Stimulated activated CD8-positive, alpha-beta memory T cell treated with anti-CD3 and anti-CD28 coated beads, Interleukin-2, amount 100 ng/mL, for 48 hours (primary cell): ENCODE measurements around the gene GGCX.
"Not testable (repeated sequence)": the region's sequence is repeated elsewhere in the genome, so short reads cannot be mapped to it uniquely, and the experiment has no call there.

ENCODE experiments used
- DNase-seq, 2 donors: peaks; one replicate each; pipeline ENCODE4 v3.0.0-alpha.2; 2020; ENCODE audit warnings: low read depth in 2 of 2

The GGCX gene

GRCh38 chr2:85594715-85595300 lies 33.5 kb upstream of the GGCX start:
- no peak for DNase-seq

- no peak for DNase-seq
Measured at GRCh38 chr2:85593023-85593422, 31.7 kb upstream of the GGCX start.

- not testable (repeated sequence) for DNase-seq
Measured at GRCh38 chr2:85592299-85592698, 31.0 kb upstream of the GGCX start.

GRCh38 chr2:85591563-85591962 lies 30.3 kb upstream of the GGCX start:
- no peak for DNase-seq

- no peak for DNase-seq
Measured at GRCh38 chr2:85590950-85591349, 29.7 kb upstream of the GGCX start.

GRCh38 chr2:85589982-85590791 lies 28.9 kb upstream of the GGCX start:
- DNase-seq, result no peak

GRCh38 chr2:85589181-85589580 lies 27.9 kb upstream of the GGCX start:
- DNase-seq, result no peak

- DNase-seq, result no peak
Measured at GRCh38 chr2:85588645-85589044, 27.4 kb upstream of the GGCX start.

GRCh38 chr2:85588236-85588635 lies 26.9 kb upstream of the GGCX start:
- no peak for DNase-seq

GRCh38 chr2:85585781-85586105 lies 24.4 kb upstream of the GGCX start:
- no peak for DNase-seq

- DNase-seq, result no peak
Measured at GRCh38 chr2:85584857-85585780, 23.8 kb upstream of the GGCX start.

- DNase-seq, result no peak
Measured at GRCh38 chr2:85584354-85584856, 23.1 kb upstream of the GGCX start, which contains the start of gene VAMP5. Gene VAMP5 (plus strand): TSS chr2:85584431. CDS start chr2:85584491, 60 bp downstream.

- DNase-seq, result peak in 1 of 2 donors; percentile 29
Measured at GRCh38 chr2:85583667-85584353, 22.5 kb upstream of the GGCX start.

- no peak for DNase-seq
Measured at GRCh38 chr2:85582492-85582891, 21.2 kb upstream of the GGCX start.

GRCh38 chr2:85580206-85580605 lies 18.9 kb upstream of the GGCX start:
- DNase-seq, result no peak

- no peak for DNase-seq
Measured at GRCh38 chr2:85579266-85579935, 18.1 kb upstream of the GGCX start.

GRCh38 chr2:85578243-85579180 lies 17.2 kb upstream of the GGCX start:
- no peak for DNase-seq

- peak; percentile 42 to 57 for DNase-seq
Measured at GRCh38 chr2:85577386-85578242, 16.3 kb upstream of the GGCX start, which contains the start of gene VAMP8. Gene VAMP8 (plus strand): TSS chr2:85577586. CDS start chr2:85577647, 61 bp downstream.

GRCh38 chr2:85577063-85577385 lies 15.7 kb upstream of the GGCX start:
- no peak for DNase-seq
